Right atrium auricular region (tissue), 2 donors: ENCODE data around the gene MMP24. TPM values are rescaled to one million over a fixed set of nuclear protein-coding genes. Genes with fewer than 3 reads are reported as not detected.

ENCODE experiments used
- DNase-seq: peaks from one replicate; pipeline ENCODE4 v3.0.0-alpha.2; 2019; ENCODE audit warnings: low spot score
- H3K27ac ChIP-seq, 2 donors: fragments of 200-600 bp; sonication (generic); 1 replicate in 1 of 2; 2 replicates in 1 of 2; pipeline ENCODE4 v1.5.1; 2016 to 2019
- H3K27me3 ChIP-seq, 2 donors: fragments of 200-600 bp; sonication (generic); one replicate each; pipeline versions ENCODE4 v1.5.1 to v1.6.0; 2017 to 2019
- H3K36me3 ChIP-seq: fragments of 200-600 bp; sonication (generic); one replicate; pipeline ENCODE4 v1.5.1; 2016
- H3K4me1 ChIP-seq, 2 donors: fragments of 200-600 bp; sonication (generic); one replicate each; pipeline versions ENCODE4 v1.5.1 to v1.6.0; 2017 to 2019
- H3K4me3 ChIP-seq, 2 donors: fragments of 200-600 bp; sonication (generic); 1 replicate in 1 of 2; 2 replicates in 1 of 2; pipeline ENCODE4 v1.5.1; 2017 to 2019; ENCODE audit warnings: mild to moderate bottlenecking in 1 of 2, moderate library complexity in 1 of 2
- H3K9me3 ChIP-seq, 2 donors: fragments of 200-600 bp; sonication (generic); one replicate each; pipeline ENCODE4 v1.5.1; 2019
- total RNA-seq, 2 donors: library from RNA; depleted of rRNA; stranded (reverse); fragments of >200 nt; gene quantifications; one replicate each; pipeline ENCODE4 v1.1.0, GENCODE V29; 2016
- TF ChIP-seq, protein P1 (sequence below), 2 donors: fragments of 200-600 bp; sonication (generic); IDR thresholded peaks; one replicate each; pipeline ENCODE4 v1.5.1; 2019; ENCODE audit warnings: antibody characterized with exemption in 2 of 2

MMP24 gene
- total RNA-seq, 2 donors from 2014 or later, result 2.2 to 3.8 TPM

DNA sequence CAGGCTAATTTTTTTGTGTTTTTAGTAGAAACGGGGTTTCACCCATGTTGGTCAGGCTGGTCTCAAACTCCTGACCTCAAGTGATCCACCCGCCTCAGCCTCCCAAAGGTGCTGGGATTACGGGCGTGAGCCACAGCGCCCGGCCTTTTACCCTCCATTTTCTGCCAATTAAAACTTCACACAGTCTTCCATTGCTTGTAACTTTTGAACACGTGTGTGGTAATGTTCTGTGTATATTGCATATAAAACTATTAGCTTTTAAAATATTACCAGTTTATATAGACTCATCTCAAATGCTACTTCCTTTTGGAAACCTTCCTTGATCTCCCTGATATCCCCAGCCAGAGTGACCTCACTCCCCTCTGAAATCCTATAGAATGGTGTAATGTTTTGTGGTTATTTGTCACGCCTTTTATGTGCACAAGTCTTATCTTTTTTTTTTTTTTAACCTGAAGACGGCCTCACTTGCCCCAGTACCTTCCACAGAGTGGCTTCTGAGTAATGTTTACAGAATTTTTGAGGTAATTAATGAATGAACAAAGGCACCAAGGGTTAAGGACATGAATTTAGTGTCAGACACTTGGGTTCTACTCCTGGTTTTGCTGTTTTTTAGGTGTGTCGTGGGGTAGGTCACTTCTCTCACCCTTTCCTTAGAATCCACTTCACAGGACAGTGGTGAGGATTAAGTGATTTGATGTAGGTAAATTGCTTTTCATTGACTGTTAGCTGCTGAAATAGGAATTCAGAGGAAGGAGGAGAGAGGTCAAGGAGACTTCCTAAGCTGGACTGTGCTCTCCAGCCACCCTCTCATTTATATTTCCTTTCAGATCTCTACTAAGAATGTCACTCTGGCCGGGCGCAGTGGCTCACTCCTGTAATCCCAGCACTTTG lies 11.2 kb upstream of the MMP24 start:
- H3K27ac ChIP-seq, result no peak overlapping the region
- no peaks in the 10 kb centered on the region for H3K9me3 ChIP-seq
- no peaks in the 10 kb centered on the region for H3K36me3 ChIP-seq
- H3K4me1 ChIP-seq, result no peaks in the 10 kb centered on the region
- DNase-seq, result no peak
- no peak overlapping the region for H3K4me3 ChIP-seq
- TF ChIP-seq, protein P1, sequence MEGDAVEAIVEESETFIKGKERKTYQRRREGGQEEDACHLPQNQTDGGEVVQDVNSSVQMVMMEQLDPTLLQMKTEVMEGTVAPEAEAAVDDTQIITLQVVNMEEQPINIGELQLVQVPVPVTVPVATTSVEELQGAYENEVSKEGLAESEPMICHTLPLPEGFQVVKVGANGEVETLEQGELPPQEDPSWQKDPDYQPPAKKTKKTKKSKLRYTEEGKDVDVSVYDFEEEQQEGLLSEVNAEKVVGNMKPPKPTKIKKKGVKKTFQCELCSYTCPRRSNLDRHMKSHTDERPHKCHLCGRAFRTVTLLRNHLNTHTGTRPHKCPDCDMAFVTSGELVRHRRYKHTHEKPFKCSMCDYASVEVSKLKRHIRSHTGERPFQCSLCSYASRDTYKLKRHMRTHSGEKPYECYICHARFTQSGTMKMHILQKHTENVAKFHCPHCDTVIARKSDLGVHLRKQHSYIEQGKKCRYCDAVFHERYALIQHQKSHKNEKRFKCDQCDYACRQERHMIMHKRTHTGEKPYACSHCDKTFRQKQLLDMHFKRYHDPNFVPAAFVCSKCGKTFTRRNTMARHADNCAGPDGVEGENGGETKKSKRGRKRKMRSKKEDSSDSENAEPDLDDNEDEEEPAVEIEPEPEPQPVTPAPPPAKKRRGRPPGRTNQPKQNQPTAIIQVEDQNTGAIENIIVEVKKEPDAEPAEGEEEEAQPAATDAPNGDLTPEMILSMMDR (IDR thresholded peaks at IDR 0.05), result no peak
- H3K27me3 ChIP-seq, result no peaks in the 10 kb centered on the region

DNA sequence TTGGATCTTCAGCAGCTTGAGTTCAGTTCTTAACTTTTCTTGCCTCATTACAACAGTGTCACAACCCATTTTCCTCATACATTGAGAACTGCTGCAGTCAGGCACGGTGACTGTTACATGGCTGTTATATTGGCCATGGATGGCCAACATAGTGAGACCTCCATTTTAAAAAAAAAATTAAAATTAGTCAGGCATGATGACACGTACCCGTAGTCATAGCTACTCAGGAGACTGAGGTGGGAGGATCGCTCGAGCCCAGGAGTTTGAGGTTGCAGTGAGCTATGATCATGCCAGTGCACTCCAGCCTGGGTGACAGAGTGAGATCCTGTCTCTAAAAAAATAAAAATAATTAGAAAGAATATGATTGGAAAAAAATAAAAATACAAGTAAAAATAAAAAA lies 9.9 kb upstream of the MMP24 start:
- H3K9me3 ChIP-seq, result no peaks in the 10 kb centered on the region
- H3K27ac ChIP-seq, result no peak overlapping the region
- TF ChIP-seq, protein P1 (IDR thresholded peaks at IDR 0.05), result no peak
- no peaks in the 10 kb centered on the region for H3K36me3 ChIP-seq
- no peak for DNase-seq
- no peak overlapping the region for H3K4me3 ChIP-seq
- no peaks in the 10 kb centered on the region for H3K4me1 ChIP-seq
- no peaks in the 10 kb centered on the region for H3K27me3 ChIP-seq

GRCh38 chr20:35223941-35224340 lies 2.5 kb upstream of the MMP24 start:
- H3K4me1 ChIP-seq, result peaks cover 0 to 14% of the 10 kb centered on the region in 2 donors
- H3K36me3 ChIP-seq, result no peaks in the 10 kb centered on the region
- H3K27me3 ChIP-seq, result no peaks in the 10 kb centered on the region
- no peak for DNase-seq
- TF ChIP-seq, protein P1 (IDR thresholded peaks at IDR 0.05), result no peak
- no peak overlapping the region for H3K27ac ChIP-seq
- no peak overlapping the region for H3K4me3 ChIP-seq
- no peaks in the 10 kb centered on the region for H3K9me3 ChIP-seq

- H3K36me3 ChIP-seq, result no peaks in the 10 kb centered on the region
- H3K4me1 ChIP-seq, result peaks cover 0 to 14% of the 10 kb centered on the region in 2 donors
- no peak overlapping the region for H3K27ac ChIP-seq
- no peaks in the 10 kb centered on the region for H3K27me3 ChIP-seq
- H3K4me3 ChIP-seq, result no peak overlapping the region
- no peak for DNase-seq
- TF ChIP-seq, protein P1 (IDR thresholded peaks at IDR 0.05), result no peak
- no peaks in the 10 kb centered on the region for H3K9me3 ChIP-seq
These were observed 2.0 kb upstream of the MMP24 start for GRCh38 chr20:35224536-35224935.

GRCh38 chr20:35225319-35226125 lies 968 bp upstream of the MMP24 start:
- DNase-seq, result no peak
- no peaks in the 10 kb centered on the region for H3K27me3 ChIP-seq
- H3K36me3 ChIP-seq, result no peaks in the 10 kb centered on the region
- H3K4me1 ChIP-seq, result peaks cover 0 to 14% of the 10 kb centered on the region in 2 donors
- TF ChIP-seq, protein P1 (IDR thresholded peaks at IDR 0.05), result no peak
- H3K9me3 ChIP-seq, result no peaks in the 10 kb centered on the region
- no peak overlapping the region for H3K27ac ChIP-seq
- H3K4me3 ChIP-seq, result no peak overlapping the region
